Glutamatergic neuron (in vitro differentiated cells): ENCODE results near the gene MEGF11. TPM values are rescaled to one million over a fixed set of nuclear protein-coding genes. Genes with fewer than 3 reads are reported as not detected.
"Not testable (repeated sequence)": the region's sequence is repeated elsewhere in the genome, so short reads cannot be mapped to it uniquely, and the experiment has no call there.

Experiments used
- DNase-seq: peaks from one replicate; pipeline ENCODE4 v3.0.0; 2022
- H3K27ac Mint-ChIP-seq: one replicate; pipeline ENCODE4 v1.8.0; 2020; ENCODE audit warnings: mild to moderate bottlenecking, mixed read lengths, inconsistent platforms; ENCODE audit not compliant: unreplicated experiment
- H3K27me3 Mint-ChIP-seq: one replicate; pipeline ENCODE4 v1.8.0; 2020; ENCODE audit warnings: mild to moderate bottlenecking, moderate library complexity, mixed read lengths, inconsistent platforms; ENCODE audit not compliant: unreplicated experiment
- H3K36me3 Mint-ChIP-seq: one replicate; pipeline ENCODE4 v1.8.0; 2020; ENCODE audit warnings: mild to moderate bottlenecking, mixed read lengths, inconsistent platforms; ENCODE audit not compliant: unreplicated experiment
- H3K4me1 Mint-ChIP-seq: one replicate; pipeline ENCODE4 v1.8.0; 2020; ENCODE audit warnings: mild to moderate bottlenecking, low read depth, mixed read lengths, inconsistent platforms; ENCODE audit not compliant: unreplicated experiment
- H3K4me3 Mint-ChIP-seq: one replicate; pipeline ENCODE4 v1.8.0; 2020; ENCODE audit warnings: mild to moderate bottlenecking, mixed read lengths, inconsistent platforms; ENCODE audit not compliant: unreplicated experiment
- H3K9me3 Mint-ChIP-seq: one replicate; pipeline ENCODE4 v1.8.0; 2020; ENCODE audit warnings: mild to moderate bottlenecking, moderate library complexity, mixed read lengths, inconsistent platforms; ENCODE audit not compliant: unreplicated experiment
- total RNA-seq: library from RNA; stranded (reverse); fragmentation: NEBNext Ultra II Directional; extraction: Animal tissue kit (Norgen Biotek cat#: 25700); gene quantifications from one replicate; pipeline ENCODE4 v1.2.1, GENCODE V29; 2021; ENCODE audit not compliant: unreplicated experiment
- TF ChIP-seq, protein P1 (sequence below): fragments of 200-600 bp; sonication (generic); IDR thresholded peaks from one replicate; pipeline ENCODE4 v1.5.0; 2021; ENCODE audit not compliant: partially characterized antibody, unreplicated experiment

MEGF11 gene
- total RNA-seq, 1 donor from 2014 or later: 2.6 TPM

DNA sequence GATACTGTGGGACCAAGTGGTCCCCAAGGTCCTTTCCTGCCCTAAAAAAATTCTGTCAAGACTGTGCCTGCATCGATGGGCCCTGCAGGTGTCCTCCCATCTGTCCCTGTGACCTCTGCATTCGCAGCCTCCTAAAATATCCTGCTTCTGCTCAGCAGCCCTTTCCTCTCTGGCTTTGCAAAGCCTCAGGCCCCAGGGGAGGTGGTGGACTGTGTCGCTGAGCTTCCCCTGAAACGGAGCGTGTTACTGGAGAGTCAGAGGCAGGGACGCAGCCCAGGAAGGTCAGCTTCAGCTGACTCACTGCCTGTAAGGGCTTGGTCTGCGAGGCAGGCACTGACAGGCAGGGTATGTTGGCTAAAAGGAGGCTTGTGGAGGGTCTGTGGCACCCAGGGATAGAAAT, 274.2 kb downstream of the MEGF11 start:
- peak; percentile 85 for DNase-seq
- H3K4me1 Mint-ChIP-seq: peaks cover 28% of the 10 kb centered on the region
- peaks cover 5% of the 10 kb centered on the region for H3K27me3 Mint-ChIP-seq
- peak overlapping the region; percentile 82 for H3K27ac Mint-ChIP-seq
- TF ChIP-seq, protein P1, sequence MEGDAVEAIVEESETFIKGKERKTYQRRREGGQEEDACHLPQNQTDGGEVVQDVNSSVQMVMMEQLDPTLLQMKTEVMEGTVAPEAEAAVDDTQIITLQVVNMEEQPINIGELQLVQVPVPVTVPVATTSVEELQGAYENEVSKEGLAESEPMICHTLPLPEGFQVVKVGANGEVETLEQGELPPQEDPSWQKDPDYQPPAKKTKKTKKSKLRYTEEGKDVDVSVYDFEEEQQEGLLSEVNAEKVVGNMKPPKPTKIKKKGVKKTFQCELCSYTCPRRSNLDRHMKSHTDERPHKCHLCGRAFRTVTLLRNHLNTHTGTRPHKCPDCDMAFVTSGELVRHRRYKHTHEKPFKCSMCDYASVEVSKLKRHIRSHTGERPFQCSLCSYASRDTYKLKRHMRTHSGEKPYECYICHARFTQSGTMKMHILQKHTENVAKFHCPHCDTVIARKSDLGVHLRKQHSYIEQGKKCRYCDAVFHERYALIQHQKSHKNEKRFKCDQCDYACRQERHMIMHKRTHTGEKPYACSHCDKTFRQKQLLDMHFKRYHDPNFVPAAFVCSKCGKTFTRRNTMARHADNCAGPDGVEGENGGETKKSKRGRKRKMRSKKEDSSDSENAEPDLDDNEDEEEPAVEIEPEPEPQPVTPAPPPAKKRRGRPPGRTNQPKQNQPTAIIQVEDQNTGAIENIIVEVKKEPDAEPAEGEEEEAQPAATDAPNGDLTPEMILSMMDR: no peak
- no peaks in the 10 kb centered on the region for H3K36me3 Mint-ChIP-seq
- H3K9me3 Mint-ChIP-seq: peaks cover 2% of the 10 kb centered on the region
- peak overlapping the region; percentile 70 for H3K4me3 Mint-ChIP-seq

DNA sequence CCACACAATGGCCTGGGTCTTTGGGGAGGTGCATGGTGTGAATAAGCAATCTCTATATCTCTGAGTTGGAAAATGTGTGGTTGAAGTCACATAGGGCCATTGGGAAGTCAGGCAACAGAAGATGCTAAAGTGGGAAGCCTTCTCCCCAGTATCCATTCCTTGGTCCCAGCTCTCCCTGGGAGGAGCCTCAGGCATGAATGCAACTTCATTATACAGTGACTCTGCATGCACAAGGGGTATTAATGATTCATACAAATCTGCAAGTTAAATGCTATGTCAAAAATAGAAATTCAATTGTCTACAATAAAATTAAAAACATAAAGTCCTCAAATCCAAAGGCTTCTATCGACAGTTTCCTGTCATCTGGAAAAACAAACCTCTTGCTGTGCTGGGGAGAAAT, 275.4 kb downstream of the MEGF11 start:
- H3K4me1 Mint-ChIP-seq: peaks cover 29% of the 10 kb centered on the region
- H3K4me3 Mint-ChIP-seq: peak overlapping the region; percentile 34
- no peaks in the 10 kb centered on the region for H3K36me3 Mint-ChIP-seq
- DNase-seq: no peak
- H3K27me3 Mint-ChIP-seq: peaks cover 7% of the 10 kb centered on the region
- H3K9me3 Mint-ChIP-seq: peaks cover 2% of the 10 kb centered on the region
- TF ChIP-seq, protein P1: no peak
- H3K27ac Mint-ChIP-seq: no peak overlapping the region

DNA sequence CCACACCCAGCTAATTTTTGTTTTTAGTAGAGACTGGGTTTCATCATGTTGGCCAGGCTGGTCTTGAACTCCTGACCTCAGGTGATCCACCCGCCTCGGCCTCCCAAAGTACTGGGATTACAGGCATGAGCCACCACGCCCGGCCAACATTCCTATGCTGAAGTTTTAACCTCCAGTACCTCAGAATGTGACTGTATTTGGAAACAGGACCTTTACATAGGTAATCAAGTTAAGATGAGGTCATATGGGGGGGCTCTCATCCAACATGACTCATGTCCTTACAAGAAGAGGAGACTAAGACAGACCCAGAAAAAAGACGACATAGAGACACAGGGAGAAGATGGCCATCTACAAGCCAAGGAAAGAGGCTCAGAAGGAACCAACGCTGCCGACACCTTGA, 277.4 kb downstream of the MEGF11 start:
- not testable (repeated sequence) for H3K9me3 Mint-ChIP-seq, DNase-seq, H3K27me3 Mint-ChIP-seq, H3K36me3 Mint-ChIP-seq, H3K4me3 Mint-ChIP-seq
- H3K27ac Mint-ChIP-seq: peak overlapping the region; percentile 43
- H3K4me1 Mint-ChIP-seq: peaks cover 32% of the 10 kb centered on the region

DNA sequence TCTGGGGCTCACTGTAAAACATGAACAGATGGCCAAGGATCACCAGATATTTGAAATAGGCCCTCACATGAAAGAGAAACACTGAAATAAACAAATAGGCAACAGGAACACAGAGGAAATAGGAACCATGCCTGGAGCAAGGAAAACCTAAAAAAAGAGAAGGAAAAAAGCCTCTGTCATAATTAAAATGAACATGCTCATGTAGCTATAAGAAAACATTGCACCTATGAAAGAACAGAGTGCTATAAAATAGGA, 281.9 kb downstream of the MEGF11 start:
- DNase-seq: no peak
- TF ChIP-seq, protein P1: no peak
- Mint-ChIP-seq H3K36me3 (no peaks in the 10 kb centered on the region), H3K9me3 (peaks cover 2% of the 10 kb centered on the region), H3K4me3 (no peak overlapping the region), H3K4me1 (peaks cover 9% of the 10 kb centered on the region), H3K27me3 (peaks cover 5% of the 10 kb centered on the region), H3K27ac (peak overlapping the region; percentile 41)

DNA sequence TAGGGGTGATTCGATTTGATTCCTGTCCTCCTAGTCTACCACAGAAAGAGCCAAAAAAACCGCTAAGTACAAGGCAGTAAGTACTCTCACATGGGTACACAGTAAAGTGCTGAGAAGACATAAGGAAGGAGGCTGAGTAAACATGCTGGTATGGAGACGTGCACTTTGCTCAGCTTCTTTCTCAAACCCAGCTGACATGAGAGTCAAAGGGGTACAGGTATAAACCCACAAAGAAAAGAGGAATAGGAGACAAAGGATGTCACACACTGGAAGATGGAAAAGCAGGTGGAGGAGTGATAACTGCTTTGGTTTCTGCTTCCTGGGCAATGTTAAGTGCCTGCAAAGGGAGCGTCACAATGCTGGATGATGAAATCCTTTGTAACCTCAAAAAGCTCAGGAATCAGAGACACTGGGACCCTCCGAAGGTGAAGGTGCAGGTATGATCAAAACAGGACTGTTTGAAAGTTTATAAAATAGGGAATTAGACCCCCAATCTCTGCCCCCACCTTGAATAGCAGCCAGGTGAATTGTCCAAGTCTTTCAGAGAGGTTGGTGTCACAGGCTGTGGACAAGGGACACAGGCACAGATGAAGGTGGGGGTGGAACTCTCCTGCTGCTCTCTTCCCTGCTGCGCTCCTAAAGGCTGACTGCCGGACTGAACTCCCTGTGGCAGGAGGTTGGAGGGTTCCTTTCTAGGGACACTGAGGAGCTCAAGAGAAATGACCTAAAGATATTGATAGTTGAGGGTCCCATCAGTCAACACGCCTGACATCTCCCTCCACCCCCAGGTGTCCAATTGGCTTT, 282.4 kb downstream of the MEGF11 start:
- Mint-ChIP-seq H3K36me3 (no peaks in the 10 kb centered on the region), H3K4me3 (no peak overlapping the region), H3K27me3 (peaks cover 5% of the 10 kb centered on the region), H3K4me1 (peaks cover 9% of the 10 kb centered on the region), H3K9me3 (peaks cover 2% of the 10 kb centered on the region), H3K27ac (peak overlapping the region; percentile 63)
- TF ChIP-seq, protein P1: no peak
- no peak for DNase-seq
